NCI-H774 (cell line): ENCODE measurements around the gene CYP17A1.
"Not testable (repeated sequence)": the region's sequence is repeated elsewhere in the genome, so short reads cannot be mapped to it uniquely, and the experiment has no call there.

ENCODE experiments used
- DNase-seq: peaks from one replicate; lab custom pipeline; 2025; lab: John Stamatoyannopoulos, UW

The CYP17A1 gene

GRCh38 chr10:102837230-102837721, at the start of gene CYP17A1:
Gene CYP17A1 (minus strand): TSS chr10:102837413. CDS start chr10:102837361, 52 bp downstream.
- no peak for DNase-seq

- DNase-seq: no peak
Measured at GRCh38 chr10:102880256-102880655, 43.0 kb upstream of the CYP17A1 start.

- DNase-seq: no peak
Measured at GRCh38 chr10:102878629-102879028, 41.4 kb upstream of the CYP17A1 start.

GRCh38 chr10:102876747-102877153, 39.5 kb upstream of the CYP17A1 start:
- DNase-seq: no peak

- DNase-seq: no peak
Measured at GRCh38 chr10:102872163-102872562, 35.0 kb upstream of the CYP17A1 start.

- no peak for DNase-seq
Measured at GRCh38 chr10:102870221-102870620, 33.0 kb upstream of the CYP17A1 start.

- DNase-seq: no peak
Measured at GRCh38 chr10:102869258-102870198, 32.3 kb upstream of the CYP17A1 start, which contains the start of gene AS3MT. Gene AS3MT (plus strand): TSS chr10:102869470. CDS start chr10:102869593, 123 bp downstream.

- DNase-seq: no peak
Measured at GRCh38 chr10:102868911-102869257, 31.7 kb upstream of the CYP17A1 start.

- no peak for DNase-seq
Measured at GRCh38 chr10:102865620-102866019, 28.4 kb upstream of the CYP17A1 start.

- DNase-seq: no peak
Measured at GRCh38 chr10:102863660-102864059, 26.4 kb upstream of the CYP17A1 start.

- DNase-seq: no peak
Measured at GRCh38 chr10:102859911-102860310, 22.7 kb upstream of the CYP17A1 start.

- DNase-seq: no peak
Measured at GRCh38 chr10:102856758-102857424, 19.7 kb upstream of the CYP17A1 start.

- not testable (repeated sequence) for DNase-seq
Measured at GRCh38 chr10:102855731-102856436, 18.7 kb upstream of the CYP17A1 start.

GRCh38 chr10:102853237-102853636, 16.0 kb upstream of the CYP17A1 start:
- not testable (repeated sequence) for DNase-seq

GRCh38 chr10:102850025-102850518, 12.9 kb upstream of the CYP17A1 start:
- DNase-seq: no peak

- no peak for DNase-seq
Measured at GRCh38 chr10:102845352-102845902, 8.2 kb upstream of the CYP17A1 start.

- DNase-seq: not testable (repeated sequence)
Measured at GRCh38 chr10:102844190-102844776, 7.1 kb upstream of the CYP17A1 start.

- not testable (repeated sequence) for DNase-seq
Measured at GRCh38 chr10:102843139-102843538, 5.9 kb upstream of the CYP17A1 start.

- no peak for DNase-seq
Measured at GRCh38 chr10:102841827-102842345, 4.7 kb upstream of the CYP17A1 start.

- DNase-seq: not testable (repeated sequence)
Measured at GRCh38 chr10:102838276-102838927, 1.2 kb upstream of the CYP17A1 start.
